ENCODE measurements around the gene RAPGEF4. TPM values are rescaled to one million over a fixed set of nuclear protein-coding genes. Genes with fewer than 3 reads are reported as not detected.
A peak's percentile ranks its signal among the peaks of the same experiment; 100 is the strongest.

The RAPGEF4 gene
- total and polyA plus RNA-seq, 9 of the 15 experiments (the other 6 are each of a cell fraction or from before 2014, with no cell fraction given), result 0.04 to 0.33 (median 0.13) TPM; not detected in 6

GRCh38 chr2:173076581-173077345 lies 341.1 kb downstream of the RAPGEF4 start (continued):
- peak; percentile 31; the same call in 1 of the 2 replicates for TF ChIP-seq MGA (IDR thresholded peaks at IDR 0.05)
- peak; percentile 15 for TF ChIP-seq RBBP5 (IDR thresholded peaks at IDR 0.05; ENCODE audit: borderline replicate concordance, insufficient read depth, low read length, poor library complexity, severe bottlenecking)
- TF ChIP-seq SAFB2 (IDR thresholded peaks at IDR 0.05; ENCODE audit: borderline replicate concordance, low read depth, low read length, severe bottlenecking), result no peak
- TF ChIP-seq MAZ (CRISPR knock-in tag; conservative IDR thresholded peaks at IDR 0.05 in 1 of 2, IDR thresholded peaks at IDR 0.05 in 1 of 2), result peak in 1 of 2 experiments; percentile 12; a peak in 1 of 4 replicates
- no peak for TF ChIP-seq GATAD2B (IDR thresholded peaks at IDR 0.05; ENCODE audit: borderline replicate concordance)
- TF ChIP-seq ZBTB33 (CRISPR knock-in tag; IDR thresholded peaks at IDR 0.05), result no peak

All from K562 (cell line).